Hepatocyte (in vitro differentiated cells): ENCODE data around the gene P2RY12.

ENCODE experiments used
- CTCF ChIP-seq: fragments of 200-600 bp; sonication (generic); IDR thresholded peaks from 2 replicates; pipeline ENCODE4 v1.5.1; 2016; ENCODE audit warnings: antibody characterized with exemption, mild to moderate bottlenecking; ENCODE audit not compliant: poor library complexity
- EZH2 ChIP-seq: fragments of 200-600 bp; sonication (generic); IDR thresholded peaks from 2 replicates; pipeline ENCODE4 v1.6.1; 2016; ENCODE audit warnings: antibody characterized with exemption, mild to moderate bottlenecking, borderline replicate concordance

- TF ChIP-seq CTCF (no peak), EZH2 (no peak)
Observed at GRCh38 chr3:151425627-151426340, 41.2 kb upstream of the P2RY12 start.
